HEK293 (cell line): Measurements from ENCODE around the gene AKT1.

Experiments used
- CTCF ChIA-PET: fragments of 350-600 bp; formaldehyde crosslinking; extraction: SDS; loops from one replicate; lab custom pipeline; 2021; ENCODE audit warnings: antibody characterized with exemption; lab: Yijun Ruan, JAX
- POLR2A ChIA-PET: fragments of 300-600 bp; formaldehyde crosslinking; extraction: SDS; loops from one replicate; lab custom pipeline; 2020; ENCODE audit warnings: antibody characterized with exemption, inconsistent platforms; lab: Yijun Ruan, JAX
- H3K27ac ChIP-seq: fragments of 200-500 bp; sonication (Bioruptor generic); 2 replicates; pipeline ENCODE4 v1.5.1; 2014; ENCODE audit warnings: low read depth, low read length, control low read depth, inconsistent platforms; ENCODE audit errors: extremely low read depth
- H3K36me3 ChIP-seq, 2 experiments: fragments of 200-500 bp in 1 of 2; sonication (Bioruptor generic) in 1 of 2; 1 replicate in 1 of 2; 2 replicates in 1 of 2; pipeline ENCODE4 v1.5.1; 2014 to 2017; ENCODE audit warnings: inconsistent platforms in 2 of 2, low read length in 2 of 2; ENCODE audit not compliant: control insufficient read depth in 2 of 2, insufficient read depth in 1 of 2
- H3K4me1 ChIP-seq: fragments of 200-500 bp; sonication (Bioruptor generic); 2 replicates; pipeline ENCODE4 v1.5.1; 2014; ENCODE audit warnings: mild to moderate bottlenecking, low read length, inconsistent platforms; ENCODE audit not compliant: control insufficient read depth, insufficient read depth
- H3K4me3 ChIP-seq: 2 replicates; pipeline ENCODE4 v1.5.1; 2011; ENCODE audit warnings: low read depth, mild to moderate bottlenecking, control low read depth, low read length, moderate library complexity
- H3K9me3 ChIP-seq: fragments of 200-500 bp; sonication (Bioruptor generic); 2 replicates; pipeline ENCODE4 v1.5.1; 2014; ENCODE audit warnings: low read depth, low read length, inconsistent platforms; ENCODE audit not compliant: control insufficient read depth, insufficient read depth
- HOXD13 ChIP-seq: sonication (generic); formaldehyde crosslinking; IDR thresholded peaks from 2 replicates; pipeline ENCODE4 v1.8.0; 2022; ENCODE audit warnings: missing genetic modification reagents, borderline replicate concordance
- PRDM1 ChIP-seq: fragments of 450-650 bp; formaldehyde crosslinking; IDR thresholded peaks from 2 replicates; pipeline ENCODE4; 2016; ENCODE audit warnings: missing biosample characterization, missing genetic modification characterization
- SALL2 ChIP-seq: fragments of 450-650 bp; formaldehyde crosslinking; IDR thresholded peaks from 2 replicates; pipeline ENCODE4 v1.5.0; 2017; ENCODE audit warnings: missing biosample characterization, mild to moderate bottlenecking, missing genetic modification characterization, borderline replicate concordance
- ZBTB7A ChIP-seq: fragments of 450-650 bp; formaldehyde crosslinking; IDR thresholded peaks from 2 replicates; pipeline ENCODE4 v1.5.1; 2016; ENCODE audit warnings: low read depth, missing biosample characterization, missing genetic modification characterization
- ZNF114 ChIP-seq: fragments of 450-650 bp; formaldehyde crosslinking; IDR thresholded peaks from 2 replicates; pipeline ENCODE4 v1.5.0; 2017; ENCODE audit warnings: missing biosample characterization, missing genetic modification characterization
- ZNF138 ChIP-seq: fragments of 450-650 bp; formaldehyde crosslinking; IDR thresholded peaks from 2 replicates; pipeline ENCODE4 v1.5.1; 2016; ENCODE audit warnings: missing biosample characterization, missing genetic modification characterization, borderline replicate concordance
- ZNF571 ChIP-seq: fragments of 450-650 bp; formaldehyde crosslinking; IDR thresholded peaks from 2 replicates; pipeline ENCODE4 v1.5.0; 2017; ENCODE audit warnings: missing biosample characterization, missing genetic modification characterization
- ZNF585B ChIP-seq: fragments of 450-650 bp; formaldehyde crosslinking; IDR thresholded peaks from 2 replicates; pipeline ENCODE4 v1.5.1; 2016; ENCODE audit warnings: missing biosample characterization, missing genetic modification characterization
- TF ChIP-seq, protein P1 (sequence below): fragments of 450-650 bp; formaldehyde crosslinking; IDR thresholded peaks from 2 replicates; pipeline ENCODE4 v1.5.1; 2017; ENCODE audit warnings: missing biosample characterization, missing genetic modification characterization
- TF ChIP-seq, protein P2 (sequence below): IDR thresholded peaks from 2 replicates; pipeline ENCODE4 v1.6.1; 2011; ENCODE audit warnings: mild to moderate bottlenecking, low read depth, low read length, borderline replicate concordance
- TF ChIP-seq, protein P3 (sequence below): fragments of 450-650 bp; formaldehyde crosslinking; IDR thresholded peaks from 2 replicates; pipeline ENCODE4 v1.5.1; 2016; ENCODE audit warnings: missing biosample characterization, missing genetic modification characterization
- TF ChIP-seq, protein P4 (sequence below): fragments of 450-650 bp; formaldehyde crosslinking; IDR thresholded peaks from 2 replicates; pipeline ENCODE4 v1.5.1; 2016; ENCODE audit warnings: missing biosample characterization, missing genetic modification characterization
- TF ChIP-seq, protein P5 (sequence below): fragments of 450-650 bp; formaldehyde crosslinking; IDR thresholded peaks from 2 replicates; pipeline ENCODE4 v1.5.0; 2017; ENCODE audit warnings: missing biosample characterization, missing genetic modification characterization, borderline replicate concordance

Gene AKT1

DNA sequence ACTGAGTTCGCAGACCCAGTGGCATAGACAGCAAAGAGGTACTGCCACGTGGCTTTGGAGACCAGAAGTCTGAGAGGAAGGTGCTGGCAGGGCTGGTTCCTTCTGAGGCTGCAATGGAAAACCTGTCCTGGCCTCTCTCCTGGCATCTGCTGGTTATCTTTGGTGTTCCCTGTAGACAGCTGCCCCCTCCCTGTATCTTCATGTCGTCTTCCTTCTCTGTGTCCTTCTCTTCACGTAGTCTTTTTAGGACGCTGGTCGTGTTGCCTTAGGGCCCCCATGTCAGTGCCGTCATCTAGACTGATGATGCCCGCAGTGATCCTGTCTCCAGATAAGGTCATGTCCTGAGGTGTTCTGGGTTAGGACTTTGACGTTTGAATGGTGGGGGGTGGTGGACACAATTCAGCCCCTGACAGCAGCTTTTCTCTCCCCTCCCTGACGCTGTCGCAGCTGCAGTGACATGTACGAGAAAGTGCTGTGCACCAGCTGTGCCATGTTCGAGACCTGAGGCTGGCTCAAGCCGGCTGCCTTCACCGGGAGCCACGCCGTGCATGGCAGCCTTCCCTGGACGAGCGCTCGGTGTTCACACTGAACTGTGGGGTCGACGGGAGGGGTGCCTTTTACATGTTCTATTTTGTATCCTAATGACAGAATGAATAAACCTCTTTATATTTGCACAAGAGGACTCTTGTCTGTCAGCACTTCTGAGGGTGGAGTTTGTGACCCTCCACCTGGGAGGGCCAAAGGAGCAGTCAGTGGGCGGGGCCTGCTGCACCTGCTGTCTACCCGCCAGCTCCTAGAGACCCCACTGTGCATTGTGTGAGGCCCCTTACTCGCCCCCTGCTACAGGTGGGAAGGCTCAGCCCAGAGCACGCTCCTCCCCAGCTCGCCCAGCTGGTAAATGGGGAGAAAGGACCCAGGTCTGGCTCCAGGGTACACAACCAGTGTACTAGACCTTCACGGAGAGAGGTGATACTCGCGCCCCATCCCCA lies 36.3 kb downstream of the AKT1 start:
- ChIA-PET POLR2A (no interaction called here), CTCF (interaction anchor here (1.9 kb wide), 1 partner anchor 9 kb away, joined by 6 read pairs; no protein-coding TSS in a partner anchor)
- Histone ChIP-seq H3K9me3 (no peaks in the 10 kb centered on the region), H3K4me3 (no peak overlapping the region), H3K36me3 (peaks cover 8 to 81% of the 10 kb centered on the region in 2 experiments; a peak in 2 of 3 replicates), H3K4me1 (no peaks in the 10 kb centered on the region; the same call in 1 of the 2 replicates), H3K27ac (no peak overlapping the region)
- TF ChIP-seq ZNF585B (tag by site-specific recombination) (no peak), ZNF138 (tag by site-specific recombination) (no peak), SALL2 (tag by site-specific recombination) (no peak)
- TF ChIP-seq, protein P1, sequence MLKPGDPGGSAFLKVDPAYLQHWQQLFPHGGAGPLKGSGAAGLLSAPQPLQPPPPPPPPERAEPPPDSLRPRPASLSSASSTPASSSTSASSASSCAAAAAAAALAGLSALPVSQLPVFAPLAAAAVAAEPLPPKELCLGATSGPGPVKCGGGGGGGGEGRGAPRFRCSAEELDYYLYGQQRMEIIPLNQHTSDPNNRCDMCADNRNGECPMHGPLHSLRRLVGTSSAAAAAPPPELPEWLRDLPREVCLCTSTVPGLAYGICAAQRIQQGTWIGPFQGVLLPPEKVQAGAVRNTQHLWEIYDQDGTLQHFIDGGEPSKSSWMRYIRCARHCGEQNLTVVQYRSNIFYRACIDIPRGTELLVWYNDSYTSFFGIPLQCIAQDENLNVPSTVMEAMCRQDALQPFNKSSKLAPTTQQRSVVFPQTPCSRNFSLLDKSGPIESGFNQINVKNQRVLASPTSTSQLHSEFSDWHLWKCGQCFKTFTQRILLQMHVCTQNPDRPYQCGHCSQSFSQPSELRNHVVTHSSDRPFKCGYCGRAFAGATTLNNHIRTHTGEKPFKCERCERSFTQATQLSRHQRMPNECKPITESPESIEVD (tag by site-specific recombination), result no peak
- TF ChIP-seq, protein P2, sequence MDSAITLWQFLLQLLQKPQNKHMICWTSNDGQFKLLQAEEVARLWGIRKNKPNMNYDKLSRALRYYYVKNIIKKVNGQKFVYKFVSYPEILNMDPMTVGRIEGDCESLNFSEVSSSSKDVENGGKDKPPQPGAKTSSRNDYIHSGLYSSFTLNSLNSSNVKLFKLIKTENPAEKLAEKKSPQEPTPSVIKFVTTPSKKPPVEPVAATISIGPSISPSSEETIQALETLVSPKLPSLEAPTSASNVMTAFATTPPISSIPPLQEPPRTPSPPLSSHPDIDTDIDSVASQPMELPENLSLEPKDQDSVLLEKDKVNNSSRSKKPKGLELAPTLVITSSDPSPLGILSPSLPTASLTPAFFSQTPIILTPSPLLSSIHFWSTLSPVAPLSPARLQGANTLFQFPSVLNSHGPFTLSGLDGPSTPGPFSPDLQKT, result no peak

DNA sequence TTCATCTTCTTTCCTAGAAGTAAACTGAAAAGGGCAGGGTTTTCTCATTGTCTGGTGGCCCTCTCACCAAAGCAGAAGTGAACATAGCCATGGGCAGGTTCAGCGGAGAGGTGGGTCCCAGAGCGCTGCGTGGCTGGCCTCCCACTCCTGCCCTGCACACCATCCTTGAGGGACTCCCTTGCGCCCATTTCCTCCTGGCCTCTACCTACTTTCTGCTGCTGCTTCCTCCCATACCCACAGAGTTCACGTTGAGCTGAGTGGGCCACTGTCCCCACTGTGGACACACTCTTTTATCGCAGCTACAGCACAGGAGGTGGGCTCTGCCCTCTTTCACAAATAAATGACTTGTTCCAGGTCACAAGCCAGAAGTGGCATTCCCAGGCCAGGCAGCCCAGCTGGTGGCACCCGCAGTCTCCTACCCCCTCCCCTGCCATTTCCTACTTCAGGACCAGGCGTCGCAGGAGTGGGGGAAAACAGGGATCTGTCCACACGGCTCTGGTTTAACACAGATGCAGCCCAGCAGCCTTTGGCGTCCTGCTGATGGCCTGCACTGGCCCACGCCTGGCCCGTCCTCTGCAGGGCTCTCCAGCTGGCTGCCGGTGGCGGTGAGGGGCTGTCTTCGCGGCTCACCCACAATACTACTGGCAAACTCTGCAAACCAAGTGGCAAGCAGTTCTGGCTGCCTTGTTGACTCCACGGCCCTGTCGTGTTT lies 37.7 kb downstream of the AKT1 start:
- H3K36me3 ChIP-seq, result peaks cover 8 to 87% of the 10 kb centered on the region in 2 experiments; a peak in 2 of 3 replicates

More for the DNA sequence above, 37.7 kb downstream of the AKT1 start:
- Histone ChIP-seq H3K4me1 (no peaks in the 10 kb centered on the region; the same call in 1 of the 2 replicates), H3K9me3 (no peaks in the 10 kb centered on the region)
- POLR2A ChIA-PET, result no interaction called here
- no peak for TF ChIP-seq HOXD13 (CRISPR knock-in tag)
- TF ChIP-seq, protein P3, sequence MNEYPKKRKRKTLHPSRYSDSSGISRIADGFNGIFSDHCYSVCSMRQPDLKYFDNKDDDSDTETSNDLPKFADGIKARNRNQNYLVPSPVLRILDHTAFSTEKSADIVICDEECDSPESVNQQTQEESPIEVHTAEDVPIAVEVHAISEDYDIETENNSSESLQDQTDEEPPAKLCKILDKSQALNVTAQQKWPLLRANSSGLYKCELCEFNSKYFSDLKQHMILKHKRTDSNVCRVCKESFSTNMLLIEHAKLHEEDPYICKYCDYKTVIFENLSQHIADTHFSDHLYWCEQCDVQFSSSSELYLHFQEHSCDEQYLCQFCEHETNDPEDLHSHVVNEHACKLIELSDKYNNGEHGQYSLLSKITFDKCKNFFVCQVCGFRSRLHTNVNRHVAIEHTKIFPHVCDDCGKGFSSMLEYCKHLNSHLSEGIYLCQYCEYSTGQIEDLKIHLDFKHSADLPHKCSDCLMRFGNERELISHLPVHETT, result no peak
- no peak for TF ChIP-seq ZNF114 (tag by site-specific recombination)
- no peak for TF ChIP-seq ZNF571
- TF ChIP-seq, protein P4, sequence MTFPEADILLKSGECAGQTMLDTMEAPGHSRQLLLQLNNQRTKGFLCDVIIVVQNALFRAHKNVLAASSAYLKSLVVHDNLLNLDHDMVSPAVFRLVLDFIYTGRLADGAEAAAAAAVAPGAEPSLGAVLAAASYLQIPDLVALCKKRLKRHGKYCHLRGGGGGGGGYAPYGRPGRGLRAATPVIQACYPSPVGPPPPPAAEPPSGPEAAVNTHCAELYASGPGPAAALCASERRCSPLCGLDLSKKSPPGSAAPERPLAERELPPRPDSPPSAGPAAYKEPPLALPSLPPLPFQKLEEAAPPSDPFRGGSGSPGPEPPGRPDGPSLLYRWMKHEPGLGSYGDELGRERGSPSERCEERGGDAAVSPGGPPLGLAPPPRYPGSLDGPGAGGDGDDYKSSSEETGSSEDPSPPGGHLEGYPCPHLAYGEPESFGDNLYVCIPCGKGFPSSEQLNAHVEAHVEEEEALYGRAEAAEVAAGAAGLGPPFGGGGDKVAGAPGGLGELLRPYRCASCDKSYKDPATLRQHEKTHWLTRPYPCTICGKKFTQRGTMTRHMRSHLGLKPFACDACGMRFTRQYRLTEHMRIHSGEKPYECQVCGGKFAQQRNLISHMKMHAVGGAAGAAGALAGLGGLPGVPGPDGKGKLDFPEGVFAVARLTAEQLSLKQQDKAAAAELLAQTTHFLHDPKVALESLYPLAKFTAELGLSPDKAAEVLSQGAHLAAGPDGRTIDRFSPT (tag by site-specific recombination), result no peak
- TF ChIP-seq, protein P5, sequence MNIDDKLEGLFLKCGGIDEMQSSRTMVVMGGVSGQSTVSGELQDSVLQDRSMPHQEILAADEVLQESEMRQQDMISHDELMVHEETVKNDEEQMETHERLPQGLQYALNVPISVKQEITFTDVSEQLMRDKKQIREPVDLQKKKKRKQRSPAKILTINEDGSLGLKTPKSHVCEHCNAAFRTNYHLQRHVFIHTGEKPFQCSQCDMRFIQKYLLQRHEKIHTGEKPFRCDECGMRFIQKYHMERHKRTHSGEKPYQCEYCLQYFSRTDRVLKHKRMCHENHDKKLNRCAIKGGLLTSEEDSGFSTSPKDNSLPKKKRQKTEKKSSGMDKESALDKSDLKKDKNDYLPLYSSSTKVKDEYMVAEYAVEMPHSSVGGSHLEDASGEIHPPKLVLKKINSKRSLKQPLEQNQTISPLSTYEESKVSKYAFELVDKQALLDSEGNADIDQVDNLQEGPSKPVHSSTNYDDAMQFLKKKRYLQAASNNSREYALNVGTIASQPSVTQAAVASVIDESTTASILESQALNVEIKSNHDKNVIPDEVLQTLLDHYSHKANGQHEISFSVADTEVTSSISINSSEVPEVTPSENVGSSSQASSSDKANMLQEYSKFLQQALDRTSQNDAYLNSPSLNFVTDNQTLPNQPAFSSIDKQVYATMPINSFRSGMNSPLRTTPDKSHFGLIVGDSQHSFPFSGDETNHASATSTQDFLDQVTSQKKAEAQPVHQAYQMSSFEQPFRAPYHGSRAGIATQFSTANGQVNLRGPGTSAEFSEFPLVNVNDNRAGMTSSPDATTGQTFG (tag by site-specific recombination), result no peak
- no peak for TF ChIP-seq ZBTB7A
- no peak for TF ChIP-seq PRDM1
- TF ChIP-seq, all 188 proteins: peak for 0
- CTCF ChIA-PET, result interaction anchor here (0.6 to 1.9 kb wide), 2 partner anchors 11 kb away, joined by 3 to 6 read pairs; no protein-coding TSS in a partner anchor
- Histone ChIP-seq H3K27ac (no peak overlapping the region), H3K4me3 (no peak overlapping the region)
